Fibroblast of pulmonary artery (primary cell): ENCODE results near the gene CYP17A1.
A peak's percentile ranks its signal among the peaks of the same experiment; 100 is the strongest.

ENCODE experiments used
- DNase-seq: peaks from one replicate; pipeline ENCODE4 v3.0.0-alpha.2; 2010; ENCODE audit warnings: low read depth
- H3K4me3 ChIP-seq: replicated peaks from 2 replicates; pipeline ENCODE4 v1.5.1; 2011; ENCODE audit warnings: low read depth, mild to moderate bottlenecking, control low read depth, low read length, moderate library complexity
- TF ChIP-seq, protein P1 (sequence below): IDR thresholded peaks from 2 replicates; pipeline ENCODE4 v1.5.1; 2011; ENCODE audit warnings: mild to moderate bottlenecking, control low read depth, low read length, inconsistent platforms; ENCODE audit errors: missing control alignments

Gene CYP17A1

DNA sequence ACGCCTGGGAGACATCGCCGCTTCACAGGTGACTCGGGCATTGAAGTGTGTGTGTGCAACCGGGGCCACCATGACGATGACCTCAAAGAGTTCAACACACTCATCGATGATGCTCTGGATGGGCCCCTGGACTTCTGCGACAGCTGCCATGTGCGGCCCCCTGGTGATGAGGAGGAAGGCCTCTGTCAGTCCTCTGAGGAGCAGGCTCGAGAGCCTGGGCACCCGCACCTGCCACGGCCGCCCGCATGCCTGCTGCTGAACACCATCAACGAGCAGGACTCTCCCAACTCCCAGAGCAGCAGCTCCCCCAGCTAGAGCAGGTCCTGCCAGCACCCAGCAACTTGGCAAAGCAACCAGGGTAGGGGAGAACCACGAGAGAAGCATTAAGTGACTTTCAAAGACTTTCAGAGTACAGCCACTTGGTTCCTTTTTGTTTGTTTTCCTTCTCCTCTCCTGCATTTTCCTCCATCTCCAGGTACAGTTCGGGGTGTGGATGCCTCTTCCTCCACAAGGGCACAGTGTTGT, 24.1 kb downstream of the CYP17A1 start:
- no peak overlapping the region for H3K4me3 ChIP-seq
- DNase-seq, result no peak
- TF ChIP-seq, protein P1, sequence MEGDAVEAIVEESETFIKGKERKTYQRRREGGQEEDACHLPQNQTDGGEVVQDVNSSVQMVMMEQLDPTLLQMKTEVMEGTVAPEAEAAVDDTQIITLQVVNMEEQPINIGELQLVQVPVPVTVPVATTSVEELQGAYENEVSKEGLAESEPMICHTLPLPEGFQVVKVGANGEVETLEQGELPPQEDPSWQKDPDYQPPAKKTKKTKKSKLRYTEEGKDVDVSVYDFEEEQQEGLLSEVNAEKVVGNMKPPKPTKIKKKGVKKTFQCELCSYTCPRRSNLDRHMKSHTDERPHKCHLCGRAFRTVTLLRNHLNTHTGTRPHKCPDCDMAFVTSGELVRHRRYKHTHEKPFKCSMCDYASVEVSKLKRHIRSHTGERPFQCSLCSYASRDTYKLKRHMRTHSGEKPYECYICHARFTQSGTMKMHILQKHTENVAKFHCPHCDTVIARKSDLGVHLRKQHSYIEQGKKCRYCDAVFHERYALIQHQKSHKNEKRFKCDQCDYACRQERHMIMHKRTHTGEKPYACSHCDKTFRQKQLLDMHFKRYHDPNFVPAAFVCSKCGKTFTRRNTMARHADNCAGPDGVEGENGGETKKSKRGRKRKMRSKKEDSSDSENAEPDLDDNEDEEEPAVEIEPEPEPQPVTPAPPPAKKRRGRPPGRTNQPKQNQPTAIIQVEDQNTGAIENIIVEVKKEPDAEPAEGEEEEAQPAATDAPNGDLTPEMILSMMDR, result no peak

- H3K4me3 ChIP-seq, result no peak overlapping the region
- TF ChIP-seq, protein P1, result no peak
- peak; percentile 65 for DNase-seq
These were observed 24.9 kb downstream of the CYP17A1 start for GRCh38 chr10:102812231-102812876.

DNA sequence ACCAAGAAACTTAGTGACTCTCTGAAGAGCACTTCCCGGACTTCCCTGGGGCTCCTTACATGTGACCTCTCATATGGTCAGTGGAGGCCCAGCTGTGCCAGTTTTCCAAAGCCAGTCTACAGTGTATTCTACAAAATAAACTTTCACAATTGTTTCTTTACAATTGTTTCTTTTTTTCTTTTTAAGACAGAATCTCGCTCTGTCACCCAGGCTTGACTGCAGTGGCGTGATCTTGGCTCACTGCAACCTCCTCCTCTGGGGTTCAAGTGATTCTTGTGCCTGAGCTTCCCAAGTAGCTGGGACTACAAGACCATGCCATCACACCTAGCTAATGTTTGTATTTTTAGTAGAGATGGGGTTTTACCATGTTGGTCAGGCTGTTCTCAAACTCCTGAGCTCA, 25.9 kb downstream of the CYP17A1 start:
- H3K4me3 ChIP-seq, result no peak overlapping the region
- TF ChIP-seq, protein P1, result no peak
- no peak for DNase-seq

- H3K4me3 ChIP-seq, result no peak overlapping the region
- TF ChIP-seq, protein P1, result no peak
- DNase-seq, result no peak
These were observed 28.8 kb downstream of the CYP17A1 start for GRCh38 chr10:102808380-102808779.

GRCh38 chr10:102804382-102805055, 32.7 kb downstream of the CYP17A1 start:
- TF ChIP-seq, protein P1, result no peak
- H3K4me3 ChIP-seq, result no peak overlapping the region
- no peak for DNase-seq

DNA sequence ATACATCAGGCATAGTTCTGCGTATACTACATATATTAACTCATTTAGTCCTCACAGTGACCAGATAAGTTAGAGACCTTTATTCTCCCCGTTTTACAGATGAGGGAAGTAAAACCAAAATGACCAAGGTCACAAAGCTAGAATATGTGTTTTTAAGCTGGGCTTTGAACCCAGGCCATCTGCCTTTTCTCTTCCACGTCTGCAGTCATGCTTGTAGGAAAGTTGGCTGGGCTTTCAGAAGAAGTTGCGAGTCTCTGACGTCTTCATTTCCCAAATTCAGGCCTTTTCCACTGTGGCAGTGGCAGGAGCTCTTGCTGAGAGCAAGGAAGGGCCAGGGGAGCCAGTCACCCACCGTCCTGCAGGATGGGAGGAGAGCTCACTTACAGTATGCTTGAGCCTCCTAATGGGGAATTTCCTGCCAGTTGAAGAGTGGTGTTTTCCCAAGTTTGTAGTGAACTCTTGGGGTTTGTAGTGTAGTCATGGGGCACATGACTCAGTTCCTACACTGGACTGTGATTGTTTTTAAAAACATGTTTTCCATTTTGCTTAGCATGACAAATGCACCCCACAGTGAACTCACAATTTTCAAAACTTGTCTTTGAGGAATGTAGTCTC, 34.2 kb downstream of the CYP17A1 start:
- peak; percentile 97 for DNase-seq
- TF ChIP-seq, protein P1, result no peak
- H3K4me3 ChIP-seq, result no peak overlapping the region
